Erythroblast (primary cell): ENCODE results near the gene RSU1.

Source experiments
- GATA1 ChIP-seq: IDR thresholded peaks from 2 replicates; pipeline ENCODE4 v1.6.1; 2011; ENCODE audit warnings: low read depth, mild to moderate bottlenecking, control low read depth, low read length, moderate library complexity
- POLR2A ChIP-seq: IDR thresholded peaks from 2 replicates; pipeline ENCODE4 v1.6.1; 2011; ENCODE audit warnings: mild to moderate bottlenecking, low read length

DNA sequence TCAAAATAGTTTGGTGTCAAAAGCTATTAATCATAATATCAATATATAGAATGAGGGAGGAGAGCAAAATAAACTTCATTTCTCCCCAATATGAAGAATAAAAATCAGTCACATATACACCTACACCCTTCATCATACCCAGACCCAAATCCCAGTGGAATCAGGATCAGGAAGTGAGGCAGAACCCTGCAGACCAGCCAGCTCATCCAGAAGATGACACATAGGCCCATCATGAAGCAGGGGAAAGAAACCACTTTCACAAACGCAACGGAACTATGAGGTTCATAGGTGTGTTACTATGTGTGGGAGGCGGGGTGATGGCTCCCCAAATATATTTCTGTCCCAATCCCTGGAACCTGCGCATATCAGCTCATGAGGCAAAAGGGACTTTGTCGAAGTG is 89.0 kb downstream of the RSU1 start:
- TF ChIP-seq POLR2A (no peak), GATA1 (no peak)
